IMR-90 (cell line): ENCODE measurements around the gene OR2F2. TPM values are rescaled to one million over a fixed set of nuclear protein-coding genes. Genes with fewer than 3 reads are reported as not detected.

Source experiments
- ATAC-seq: fragments of 200-7000 bp; cut with Tn5 transposase; 2 replicates; pipeline ENCODE4 v1.9.1; 2020; ENCODE audit warnings: low read depth, mild to moderate bottlenecking, moderate library complexity
- BruUV-seq: library from RNA; stranded (reverse); fragments of 400-500 nt; replicated peaks from 2 replicates; lab custom pipeline; 2021; lab: Mats Ljungman, UMichigan
- CTCF ChIA-PET: fragments of 300-600 bp; formaldehyde crosslinking; extraction: SDS; loops from one replicate; lab custom pipeline; 2021; ENCODE audit warnings: antibody characterized with exemption; lab: Yijun Ruan, JAX
- POLR2A ChIA-PET: fragments of 300-600 bp; sonication (Branson Sonifier 250); formaldehyde crosslinking; loops from one replicate; lab custom pipeline; 2022; ENCODE audit warnings: antibody characterized with exemption; ENCODE audit not compliant: unreplicated experiment; lab: Charles Lee
- DNase-seq: peaks from one replicate; pipeline ENCODE4 v3.0.0; 2013
- H2AFZ ChIP-seq: replicated peaks from 2 replicates; pipeline ENCODE3; 2013; ENCODE audit warnings: low read length, mild to moderate bottlenecking; ENCODE audit not compliant: poor library complexity
- H2AK5ac ChIP-seq: 2 replicates; pipeline ENCODE4 v1.6.1; 2013; ENCODE audit warnings: low read depth, low read length, inconsistent platforms
- H2AK9ac ChIP-seq: replicated peaks from 2 replicates; pipeline ENCODE3; 2013; ENCODE audit warnings: mild to moderate bottlenecking, low read depth, low read length, moderate library complexity; ENCODE audit not compliant: poor library complexity
- H2BK120ac ChIP-seq: 2 replicates; pipeline ENCODE4 v1.6.1; 2013; ENCODE audit warnings: low read depth, low read length, inconsistent platforms
- H2BK15ac ChIP-seq: 3 replicates; pipeline ENCODE4 v1.6.1; 2013; ENCODE audit warnings: low read depth, low read length, inconsistent platforms
- H2BK20ac ChIP-seq: 2 replicates; pipeline ENCODE4 v1.6.1; 2013; ENCODE audit warnings: low read depth, mild to moderate bottlenecking, inconsistent platforms, low read length, moderate library complexity
- H2BK5ac ChIP-seq: 2 replicates; pipeline ENCODE4 v1.6.1; 2013; ENCODE audit warnings: mild to moderate bottlenecking, low read depth, low read length, inconsistent platforms; ENCODE audit not compliant: poor library complexity, severe bottlenecking
- H3K14ac ChIP-seq: replicated peaks from 2 replicates; pipeline ENCODE4 v1.6.1; 2013; ENCODE audit warnings: low read depth, low read length, inconsistent platforms
- H3K18ac ChIP-seq: 2 replicates; pipeline ENCODE4 v1.6.1; 2013; ENCODE audit warnings: low read depth, low read length, control low read depth
- H3K23ac ChIP-seq: 2 replicates; pipeline ENCODE4 v1.6.1; 2013; ENCODE audit warnings: low read depth, low read length, inconsistent platforms
- H3K27ac ChIP-seq: 2 replicates; pipeline ENCODE4 v1.5.1; 2013; ENCODE audit warnings: mild to moderate bottlenecking, control low read depth, low read length; ENCODE audit not compliant: insufficient read depth
- H3K27me3 ChIP-seq: 2 replicates; pipeline ENCODE4 v1.6.1; 2013; ENCODE audit warnings: low read length; ENCODE audit not compliant: control insufficient read depth, insufficient read depth
- H3K36me3 ChIP-seq: 2 replicates; pipeline ENCODE4 v1.6.1; 2013; ENCODE audit warnings: low read length, mixed read lengths; ENCODE audit not compliant: control insufficient read depth, insufficient read depth
- H3K4ac ChIP-seq: 2 replicates; pipeline ENCODE4 v1.6.1; 2013; ENCODE audit warnings: low read depth, low read length, inconsistent platforms
- H3K4me1 ChIP-seq: 2 replicates; pipeline ENCODE4 v1.6.1; 2013; ENCODE audit warnings: low read length, mixed read lengths; ENCODE audit not compliant: control insufficient read depth, insufficient read depth
- H3K4me2 ChIP-seq: 2 replicates; pipeline ENCODE4 v1.6.1; 2013; ENCODE audit warnings: low read depth, mild to moderate bottlenecking, control low read depth, low read length, moderate library complexity
- H3K4me3 ChIP-seq: 2 replicates; pipeline ENCODE4 v1.5.1; 2013; ENCODE audit warnings: low read depth, mild to moderate bottlenecking, control low read depth, low read length, moderate library complexity; ENCODE audit not compliant: insufficient read depth
- H3K56ac ChIP-seq: 2 replicates; pipeline ENCODE4 v1.6.1; 2013; ENCODE audit warnings: low read length, inconsistent platforms; ENCODE audit not compliant: insufficient read depth; ENCODE audit errors: extremely low read depth
- H3K79me1 ChIP-seq, 2 experiments: 2 replicates each; pipeline ENCODE4 v1.6.1; 2013; ENCODE audit warnings: low read length in 2 of 2, inconsistent platforms in 1 of 2, low read depth in 1 of 2
- H3K9ac ChIP-seq: 2 replicates; pipeline ENCODE4 v1.6.1; 2013; ENCODE audit warnings: low read depth, low read length, control low read depth
- H3K9me1 ChIP-seq: 2 replicates; pipeline ENCODE4 v1.6.1; 2013; ENCODE audit warnings: low read length, inconsistent platforms; ENCODE audit not compliant: insufficient read depth
- H3K9me3 ChIP-seq: 2 replicates; pipeline ENCODE4 v1.6.1; 2013; ENCODE audit warnings: low read length; ENCODE audit not compliant: control insufficient read depth, insufficient read depth
- H4K20me1 ChIP-seq: 2 replicates; pipeline ENCODE4 v1.6.1; 2013; ENCODE audit warnings: low read length, inconsistent platforms; ENCODE audit not compliant: insufficient read depth
- H4K5ac ChIP-seq: 2 replicates; pipeline ENCODE4 v1.6.1; 2013; ENCODE audit warnings: mild to moderate bottlenecking, low read depth, low read length, control low read depth
- H4K8ac ChIP-seq, 2 experiments: 2 replicates each; pipeline ENCODE4 v1.6.1; 2013; ENCODE audit warnings: low read depth in 2 of 2, low read length in 2 of 2, control low read depth in 1 of 2, inconsistent platforms in 1 of 2
- H4K91ac ChIP-seq: 2 replicates; pipeline ENCODE4 v1.6.1; 2013; ENCODE audit warnings: low read depth, low read length, inconsistent platforms; ENCODE audit not compliant: insufficient read depth
- BHLHE40 ChIP-seq: fragments of 150-350 bp; IDR thresholded peaks from 2 replicates; pipeline ENCODE4 v1.6.1; 2016; ENCODE audit warnings: mild to moderate bottlenecking, low read depth, low read length
- CEBPB ChIP-seq: IDR thresholded peaks from 2 replicates; pipeline ENCODE4 v1.6.1; 2012; ENCODE audit warnings: low read depth, low read length, improper control_type of control experiment
- CHD1 ChIP-seq: IDR thresholded peaks from 2 replicates; pipeline ENCODE4 v1.6.1; 2012; ENCODE audit warnings: low read depth, low read length, improper control_type of control experiment
- CTCF ChIP-seq: conservative IDR thresholded peaks from 2 replicates; pipeline ENCODE4 v1.5.1; 2012; ENCODE audit warnings: mild to moderate bottlenecking, low read depth, low read length, improper control_type of control experiment
- ELK1 ChIP-seq: fragments of 150-350 bp; IDR thresholded peaks from 2 replicates; pipeline ENCODE4 v1.6.1; 2016; ENCODE audit warnings: low read depth, mild to moderate bottlenecking, low read length, moderate library complexity, borderline replicate concordance
- FOS ChIP-seq: fragments of 150-350 bp; IDR thresholded peaks from 2 replicates; pipeline ENCODE4 v1.6.1; 2016; ENCODE audit warnings: low read depth, low read length
- MAFK ChIP-seq: IDR thresholded peaks from 2 replicates; pipeline ENCODE4 v1.6.1; 2012; ENCODE audit warnings: low read depth, low read length, improper control_type of control experiment
- MAZ ChIP-seq: IDR thresholded peaks from 2 replicates; pipeline ENCODE4 v1.6.1; 2012; ENCODE audit warnings: low read depth, mild to moderate bottlenecking, low read length, improper control_type of control experiment, moderate library complexity, borderline replicate concordance
- MXI1 ChIP-seq: IDR thresholded peaks from 2 replicates; pipeline ENCODE4 v1.6.1; 2012; ENCODE audit warnings: low read depth, mild to moderate bottlenecking, low read length, moderate library complexity, borderline replicate concordance
- NFE2L2 ChIP-seq: fragments of 150-350 bp; IDR thresholded peaks from 2 replicates; pipeline ENCODE4 v1.6.1; 2016; ENCODE audit warnings: low read depth, mild to moderate bottlenecking, low read length
- SMC3 ChIP-seq: fragments of 150-350 bp; IDR thresholded peaks from 2 replicates; pipeline ENCODE4 v1.6.1; 2016; ENCODE audit warnings: low read depth, mild to moderate bottlenecking, antibody characterized with exemption, low read length, moderate library complexity
- USF2 ChIP-seq: fragments of 150-350 bp; IDR thresholded peaks from 2 replicates; pipeline ENCODE4 v1.6.1; 2017; ENCODE audit warnings: mild to moderate bottlenecking, antibody characterized with exemption, low read length, low read depth
- WGBS, 2 experiments: methylation state at CpG; one replicate each; pipeline versions ENCODE4 v1.1.5 to v1.1.7; 2013; ENCODE audit warnings: missing lambda C conversion rate in 2 of 2; ENCODE audit not compliant: insufficient read length in 1 of 2; ENCODE audit errors: extremely low coverage in 2 of 2; 5-methylcytosine and 5-hydroxymethylcytosine counted together
- dilution Hi-C: fragments of 300-500 bp; cut with HindIII; formaldehyde crosslinking; loops from one replicate; pipeline ENCODE4 v1.14.3; 2018; ENCODE audit warnings: low sequenced_read_pairs; ENCODE audit not compliant: unreplicated experiment
- in situ Hi-C: fragments of 300-500 bp; cut with MboI; formaldehyde crosslinking; loops from 3 replicates; pipeline ENCODE4 v1.14.3; 2019; ENCODE audit warnings: low sequenced_read_pairs, inconsistent platforms, mixed read lengths
- intact Hi-C: fragments of 100-400 bp; cut with micrococcal nuclease; formaldehyde crosslinking; loops from 2 replicates; pipeline ENCODE4 v1.10.0; 2022
- polyA plus RNA-seq, 3 experiments: library from polyadenylated mRNA; depleted of rRNA; stranded (reverse); fragments of >200 nt; gene quantifications; 2 replicates each; pipeline ENCODE4 v1.2.3, GENCODE V29; 2012; ENCODE audit warnings: low replicate concordance in 1 of 3
- total RNA-seq: library from RNA; depleted of rRNA; stranded (reverse); fragments of >200 nt; gene quantifications from 2 replicates; pipeline ENCODE4 v1.2.3, GENCODE V29; 2012

The OR2F2 gene
- total and polyA plus RNA-seq, 2 of the 4 experiments (the other 2 are of a cell fraction) = not detected

DNA sequence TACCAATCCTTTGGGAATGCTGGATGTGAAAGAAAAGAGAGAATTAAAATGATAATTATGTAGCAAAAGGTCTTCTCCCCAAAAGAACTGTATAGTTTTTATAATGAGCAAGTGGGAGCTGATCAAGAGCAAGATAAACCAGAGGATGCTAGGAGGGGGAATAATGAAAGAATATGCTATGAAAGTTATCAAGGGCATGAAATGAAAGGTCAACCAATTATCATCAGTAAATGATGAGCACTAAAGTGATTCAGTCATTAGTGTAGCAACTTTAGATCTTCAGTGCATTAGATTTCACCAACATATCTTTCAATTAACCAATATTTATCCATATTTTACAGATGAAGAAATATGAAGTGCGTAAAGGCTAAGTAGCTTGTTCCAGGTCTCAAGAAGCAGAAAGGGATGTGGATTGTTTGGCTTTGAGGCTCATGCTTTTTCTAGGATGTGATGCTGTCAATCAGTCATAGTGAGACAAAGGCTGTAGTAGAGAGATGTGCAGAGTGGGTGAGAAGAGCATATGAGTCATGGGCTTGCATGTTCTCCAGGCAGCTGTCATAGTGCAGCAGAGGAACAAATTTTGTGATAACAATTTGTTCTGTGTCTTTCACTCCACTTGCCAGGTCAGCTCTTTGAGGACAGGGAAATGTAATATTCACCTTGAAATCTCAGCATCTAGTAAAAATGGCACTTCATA lies 5.7 kb upstream of the OR2F2 start:
- BruUV-seq = no TSS peak
- no peak overlapping the region for H4K8ac ChIP-seq
- no peak overlapping the region for H3K9ac ChIP-seq

More for the DNA sequence above, 5.7 kb upstream of the OR2F2 start:
- H3K79me1 ChIP-seq = no peaks in the 10 kb centered on the region
- H2BK20ac ChIP-seq = no peak overlapping the region
- no CpG with 5 or more reads among the region's 1 CpG for WGBS, 2 experiments
- POLR2A ChIA-PET = no interaction called here
- H2AK5ac ChIP-seq = no peak overlapping the region
- no peak for TF ChIP-seq SMC3
- TF ChIP-seq MXI1 = no peak
- no peak for TF ChIP-seq BHLHE40
- TF ChIP-seq MAFK = no peak
- no peak for TF ChIP-seq NFE2L2
- no peak for TF ChIP-seq USF2
- TF ChIP-seq ELK1 = no peak
- no peak for TF ChIP-seq CEBPB
- TF ChIP-seq CHD1 = no peak
- TF ChIP-seq CTCF = no peak
- no peak for TF ChIP-seq MAZ
- no peak for TF ChIP-seq FOS
- dilution Hi-C loops = no loop called here
- H3K9me1 ChIP-seq = peaks cover 4% of the 10 kb centered on the region; the same call in 1 of the 2 replicates
- no peak overlapping the region for H3K56ac ChIP-seq
- no peak overlapping the region for H3K4me2 ChIP-seq
- no peak overlapping the region for H2BK120ac ChIP-seq
- H2AFZ ChIP-seq = no peak overlapping the region
- H3K18ac ChIP-seq = no peak overlapping the region
- CTCF ChIA-PET = no interaction called here
- no peak overlapping the region for H4K5ac ChIP-seq
- H3K23ac ChIP-seq = no peak overlapping the region
- no peaks in the 10 kb centered on the region; the same call in 1 of the 2 replicates for H3K27me3 ChIP-seq
- no peak overlapping the region for H3K27ac ChIP-seq
- in situ Hi-C loops = no loop called here
- DNase-seq = peak; percentile 12
- no peak overlapping the region for H2AK9ac ChIP-seq
- intact Hi-C loops = no loop called here
- H3K4me1 ChIP-seq = peaks cover 9% of the 10 kb centered on the region
- H2BK5ac ChIP-seq = no peak overlapping the region
- no peak overlapping the region for H3K4ac ChIP-seq
- no peak overlapping the region for H2BK15ac ChIP-seq
- H3K4me3 ChIP-seq = no peak overlapping the region
- no peaks in the 10 kb centered on the region for H3K9me3 ChIP-seq
- ATAC-seq = peak; percentile 44; the same call in 1 of the 2 replicates
- H3K36me3 ChIP-seq = no peaks in the 10 kb centered on the region
- H3K14ac ChIP-seq = no peak overlapping the region
- H4K20me1 ChIP-seq = no peaks in the 10 kb centered on the region
- no peak overlapping the region for H4K91ac ChIP-seq
